HL-60 (cell line): ENCODE measurements around the gene ZNF469.

Experiments used
- DNase-seq, 2 experiments: peaks; one replicate each; pipeline ENCODE4 v3.0.0-alpha.2; 2010 to 2020; ENCODE audit warnings: low read depth in 1 of 2, low spot score in 1 of 2
- H3K27ac ChIP-seq: fragments of 250-450 bp; sonication (Bioruptor Pico); replicated peaks from 2 replicates; pipeline ENCODE4 v1.5.1; 2020; ENCODE audit warnings: mild to moderate bottlenecking, moderate library complexity
- H3K27me3 ChIP-seq: fragments of 250-450 bp; sonication (Bioruptor Pico); 2 replicates; pipeline ENCODE4 v1.5.1; 2021; ENCODE audit warnings: mild to moderate bottlenecking, moderate library complexity; ENCODE audit not compliant: insufficient read depth, poor library complexity, severe bottlenecking
- H3K4me3 ChIP-seq: replicated peaks from 2 replicates; pipeline ENCODE4 v1.5.1; 2011; ENCODE audit warnings: mild to moderate bottlenecking, control low read depth, low read length; ENCODE audit not compliant: insufficient read depth
- CTCF ChIP-seq: IDR thresholded peaks from one replicate; pipeline ENCODE4 v1.5.1; 2011; ENCODE audit warnings: low read length, control low read depth, inconsistent platforms; ENCODE audit not compliant: insufficient read depth
- GABPA ChIP-seq: IDR thresholded peaks from 2 replicates; pipeline ENCODE4 v1.6.1; 2012; ENCODE audit warnings: low read depth
- POLR2AphosphoS5 ChIP-seq: IDR thresholded peaks from 2 replicates; pipeline ENCODE4 v1.6.1; 2012; ENCODE audit warnings: low read depth
- REST ChIP-seq: IDR thresholded peaks from 2 replicates; pipeline ENCODE4 v1.6.1; 2012; ENCODE audit warnings: low read depth; ENCODE audit not compliant: insufficient replicate concordance
- SPI1 ChIP-seq: IDR thresholded peaks from 2 replicates; pipeline ENCODE4 v1.6.1; 2012; ENCODE audit warnings: low read depth, mild to moderate bottlenecking, borderline replicate concordance

ZNF469 gene

GRCh38 chr16:88428156-88428555 is 45.4 kb downstream of the ZNF469 start:
- H3K27me3 ChIP-seq, result peaks cover 10% of the 10 kb centered on the region
- TF ChIP-seq REST, result no peak

GRCh38 chr16:88428616-88429386 is 46.0 kb downstream of the ZNF469 start:
- no peak for DNase-seq
- peaks cover 10% of the 10 kb centered on the region for H3K27me3 ChIP-seq
- H3K4me3 ChIP-seq, result no peak overlapping the region
- no peak overlapping the region for H3K27ac ChIP-seq
- TF ChIP-seq SPI1, result no peak
- TF ChIP-seq CTCF, result no peak
- TF ChIP-seq REST, result no peak
- TF ChIP-seq GABPA, result no peak
- no peak for TF ChIP-seq POLR2AphosphoS5

More at GRCh38 chr16:88428156-88428555, 45.4 kb downstream of the ZNF469 start:
- DNase-seq, result no peak
- Histone ChIP-seq H3K4me3 (no peak overlapping the region), H3K27ac (no peak overlapping the region)

- no peak for DNase-seq
- no peak overlapping the region for H3K4me3 ChIP-seq
- peaks cover 11% of the 10 kb centered on the region for H3K27me3 ChIP-seq
- TF ChIP-seq GABPA (no peak), POLR2AphosphoS5 (no peak), CTCF (no peak), REST (no peak), SPI1 (no peak)
- no peak overlapping the region for H3K27ac ChIP-seq
Observed at GRCh38 chr16:88429387-88430184, 46.8 kb downstream of the ZNF469 start.
